ENCODE data around the gene FBXW2.
A peak's percentile ranks its signal among the peaks of the same experiment; 100 is the strongest.
"Not testable (repeated sequence)": the region's sequence is repeated elsewhere in the genome, so short reads cannot be mapped to it uniquely, and the experiment has no call there.

The FBXW2 gene, protein sequence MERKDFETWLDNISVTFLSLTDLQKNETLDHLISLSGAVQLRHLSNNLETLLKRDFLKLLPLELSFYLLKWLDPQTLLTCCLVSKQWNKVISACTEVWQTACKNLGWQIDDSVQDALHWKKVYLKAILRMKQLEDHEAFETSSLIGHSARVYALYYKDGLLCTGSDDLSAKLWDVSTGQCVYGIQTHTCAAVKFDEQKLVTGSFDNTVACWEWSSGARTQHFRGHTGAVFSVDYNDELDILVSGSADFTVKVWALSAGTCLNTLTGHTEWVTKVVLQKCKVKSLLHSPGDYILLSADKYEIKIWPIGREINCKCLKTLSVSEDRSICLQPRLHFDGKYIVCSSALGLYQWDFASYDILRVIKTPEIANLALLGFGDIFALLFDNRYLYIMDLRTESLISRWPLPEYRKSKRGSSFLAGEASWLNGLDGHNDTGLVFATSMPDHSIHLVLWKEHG

DNA sequence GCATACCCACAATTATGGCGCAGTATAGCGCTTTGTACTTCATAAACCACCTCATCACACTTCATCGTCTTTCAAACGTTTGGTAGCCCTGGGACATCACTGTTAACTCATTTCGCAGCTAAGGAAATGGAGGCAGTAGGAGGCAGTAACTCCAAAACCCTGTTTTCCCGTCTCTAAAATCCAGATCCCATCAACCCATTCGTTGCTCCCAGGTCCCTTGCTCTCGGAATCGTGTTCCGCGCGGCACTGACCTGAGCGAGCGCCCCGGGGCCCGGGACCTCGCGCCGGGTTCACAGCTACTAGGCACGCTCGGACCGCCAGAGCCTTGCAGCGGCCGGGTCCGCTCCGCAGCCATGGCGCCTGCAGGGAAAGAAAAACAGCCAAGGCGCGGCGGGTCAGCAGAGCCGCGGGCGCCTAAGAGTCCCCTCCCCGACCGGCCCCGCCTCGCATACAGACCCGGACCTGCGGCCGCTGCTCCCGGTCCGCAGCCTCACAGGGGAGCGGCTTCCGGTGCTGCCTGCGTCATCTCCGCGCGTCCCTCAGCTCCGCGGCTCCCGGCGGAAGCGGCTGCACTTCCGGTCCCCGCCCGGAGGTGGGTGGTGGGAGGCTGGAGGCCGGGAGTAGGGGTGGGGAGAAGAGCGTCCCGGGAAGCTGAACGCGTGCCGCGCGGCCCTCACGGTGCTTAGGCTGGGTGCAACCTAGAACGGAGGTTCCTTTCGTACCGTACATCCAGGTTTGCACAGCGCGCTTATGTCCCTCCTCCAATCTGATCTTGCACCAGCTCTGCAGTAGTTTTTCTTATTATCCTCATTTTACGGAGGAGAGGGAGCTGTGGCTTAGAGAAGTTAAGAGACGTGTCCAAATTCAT lies at the start of gene FBXW2:
Gene FBXW2 (minus strand): TSS at position 519 of the 868 bp plus-strand sequence. CDS start 5,158 bp downstream, outside the sequence.
- FAIRE-seq = no peak

GRCh38 chr9:120841930-120842684 lies 48.9 kb upstream of the FBXW2 start:
- FAIRE-seq = no peak

DNA sequence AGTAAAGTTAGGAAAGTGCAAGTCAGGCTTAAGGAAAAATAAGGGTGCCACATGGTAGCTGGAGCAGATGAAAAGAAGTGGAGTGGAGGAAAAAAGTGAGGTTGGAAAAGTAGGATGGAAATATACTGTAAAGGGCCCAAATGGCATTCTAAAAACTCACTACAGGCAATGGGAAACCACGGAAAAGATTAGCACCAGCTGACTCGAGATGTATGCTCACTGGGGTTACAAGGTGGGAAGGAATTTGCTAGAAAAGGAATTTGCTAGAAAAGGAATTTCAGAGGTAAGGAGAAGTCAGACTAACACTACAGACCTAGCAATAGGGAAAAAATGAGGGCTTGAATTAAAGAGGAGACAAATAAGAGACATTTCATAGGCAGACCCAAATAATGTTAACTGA lies 45.9 kb upstream of the FBXW2 start:
- FAIRE-seq = no peak

DNA sequence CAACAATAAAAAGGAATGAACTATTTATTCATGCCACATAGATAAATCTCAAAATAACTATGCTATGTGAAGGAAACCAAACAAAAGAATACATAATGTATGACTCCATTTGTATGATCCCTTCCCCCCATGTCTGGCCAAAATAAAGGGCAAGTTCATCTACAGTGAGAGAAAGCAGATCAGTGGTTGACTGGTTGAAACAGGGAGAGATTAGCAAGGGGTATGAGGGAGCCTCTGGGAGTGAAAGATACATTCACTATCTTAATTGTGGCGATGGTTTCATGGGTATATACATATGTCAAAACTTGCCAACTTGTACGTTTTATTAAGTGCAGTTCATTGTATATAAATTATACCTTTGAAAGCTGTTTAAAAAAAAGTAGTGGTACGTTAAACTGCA lies 44.7 kb upstream of the FBXW2 start:
- FAIRE-seq = no peak

- FAIRE-seq = no peak
Observed at GRCh38 chr9:120833325-120833724, 40.1 kb upstream of the FBXW2 start.

GRCh38 chr9:120832807-120833206 lies 39.6 kb upstream of the FBXW2 start:
- FAIRE-seq = no peak

DNA sequence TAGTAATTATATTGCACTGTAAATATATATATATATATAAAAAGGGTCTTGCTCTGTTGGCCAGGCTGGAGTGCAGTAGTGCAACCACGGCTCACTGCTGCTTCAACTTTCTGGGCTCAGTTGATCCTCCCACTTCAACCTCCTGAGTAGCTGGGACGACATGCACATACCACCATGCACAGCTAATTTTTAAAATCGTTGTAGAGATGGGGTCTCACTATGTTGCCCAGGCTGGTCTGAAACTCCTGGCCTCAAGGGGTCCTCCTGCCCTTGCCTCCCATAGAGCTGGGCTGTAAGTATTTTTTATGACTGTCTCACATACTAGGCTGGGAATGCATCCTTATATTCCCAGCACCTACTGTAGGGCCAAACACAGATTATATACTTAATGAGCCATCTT lies 37.6 kb upstream of the FBXW2 start:
- no peak for FAIRE-seq

- no peak for FAIRE-seq
Observed at GRCh38 chr9:120830151-120830550, 36.9 kb upstream of the FBXW2 start.

GRCh38 chr9:120829650-120830049 lies 36.4 kb upstream of the FBXW2 start:
- FAIRE-seq = no peak

- FAIRE-seq = no peak
Observed at GRCh38 chr9:120820095-120820494, 26.9 kb upstream of the FBXW2 start.

DNA sequence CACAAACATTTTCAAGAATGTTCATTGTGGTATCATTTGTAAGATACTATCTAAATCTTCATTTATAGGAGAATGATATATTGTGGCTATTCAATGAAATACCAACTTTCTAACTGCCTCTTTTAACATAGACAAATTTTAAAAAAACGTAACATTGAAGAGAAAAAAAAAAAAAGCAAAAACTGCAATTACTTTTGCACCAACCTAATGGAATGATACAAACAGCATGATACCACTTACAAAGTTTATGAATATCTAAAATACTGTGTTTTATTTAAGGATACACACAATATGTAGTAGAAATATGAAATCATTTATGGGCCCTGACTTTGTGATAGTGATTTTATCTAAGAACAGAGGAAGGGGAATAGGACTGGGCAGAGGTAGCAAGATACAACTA lies 25.4 kb upstream of the FBXW2 start:
- peak; percentile 33 for FAIRE-seq

DNA sequence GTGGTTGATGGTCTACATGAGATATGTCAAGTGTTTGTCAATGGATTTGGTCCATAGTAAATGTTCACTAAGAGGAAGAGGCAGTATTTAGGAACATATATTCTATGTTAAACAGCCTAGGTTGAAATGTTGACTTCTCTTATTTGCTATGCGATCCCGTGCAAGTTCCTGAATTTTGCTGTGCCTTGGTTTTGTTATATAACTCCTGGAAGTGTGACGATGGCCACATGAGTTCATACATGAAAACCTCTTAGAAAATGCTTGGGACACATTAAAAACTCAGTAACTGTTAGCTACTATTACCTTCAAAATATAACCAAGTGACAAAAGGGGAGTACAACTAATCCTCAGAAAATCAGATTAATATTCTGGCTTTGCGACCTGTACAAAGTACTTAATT lies 21.9 kb upstream of the FBXW2 start:
- no peak for FAIRE-seq

DNA sequence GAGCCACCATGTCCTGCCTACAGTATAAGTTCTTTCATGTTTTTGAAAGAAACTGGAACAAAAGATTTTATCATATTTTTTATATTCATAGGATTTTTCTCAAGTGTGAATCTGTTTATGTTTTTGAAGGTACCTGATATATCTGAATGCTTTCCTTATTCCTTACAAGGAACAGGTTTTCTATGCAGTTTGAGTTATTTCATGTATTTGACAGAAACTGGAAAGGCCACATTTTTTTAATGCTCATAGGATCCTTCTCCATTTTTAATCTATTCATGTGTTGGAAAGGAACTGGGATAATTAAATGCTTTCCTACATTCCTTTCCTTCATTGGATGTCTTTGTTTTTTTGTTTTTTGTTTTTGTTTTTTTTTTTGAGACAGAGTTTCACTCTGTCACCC lies 15.7 kb upstream of the FBXW2 start:
- no peak for FAIRE-seq

DNA sequence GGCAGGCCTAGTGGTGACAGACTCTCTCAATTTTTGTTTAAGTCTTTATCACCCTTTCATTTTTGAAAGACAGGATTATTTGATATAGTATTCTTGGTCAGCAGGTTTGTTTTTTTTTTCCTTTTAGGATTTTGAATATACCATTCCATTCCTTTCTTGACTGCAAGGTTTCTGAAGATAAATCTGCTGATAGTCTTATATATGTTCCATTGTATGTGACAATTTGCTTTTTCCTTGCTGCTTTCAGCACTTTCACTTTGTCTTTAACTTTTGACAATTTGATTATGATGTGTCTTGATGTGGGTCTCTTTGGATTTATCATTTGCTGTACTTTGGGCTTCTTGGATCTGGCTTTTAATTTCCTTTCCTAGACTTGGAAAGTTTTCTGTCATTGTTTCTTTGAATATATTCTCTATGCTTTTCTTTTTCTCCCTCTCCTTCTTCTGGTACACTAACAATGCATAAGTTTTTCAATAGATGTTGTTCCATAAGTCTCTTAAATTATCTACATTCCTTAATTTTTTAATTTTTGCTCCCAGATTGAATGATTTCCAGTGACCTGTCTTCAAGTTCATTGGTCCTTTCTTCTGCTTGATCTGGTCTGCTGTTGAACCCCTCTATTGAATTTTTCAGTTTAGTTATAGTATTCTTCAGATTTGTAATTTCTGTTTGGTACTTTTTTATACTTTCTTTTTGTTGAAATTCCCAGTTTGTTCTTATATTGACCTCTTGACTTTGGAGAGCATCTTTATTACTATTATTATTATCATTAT lies 14.6 kb upstream of the FBXW2 start:
- no peak for FAIRE-seq

DNA sequence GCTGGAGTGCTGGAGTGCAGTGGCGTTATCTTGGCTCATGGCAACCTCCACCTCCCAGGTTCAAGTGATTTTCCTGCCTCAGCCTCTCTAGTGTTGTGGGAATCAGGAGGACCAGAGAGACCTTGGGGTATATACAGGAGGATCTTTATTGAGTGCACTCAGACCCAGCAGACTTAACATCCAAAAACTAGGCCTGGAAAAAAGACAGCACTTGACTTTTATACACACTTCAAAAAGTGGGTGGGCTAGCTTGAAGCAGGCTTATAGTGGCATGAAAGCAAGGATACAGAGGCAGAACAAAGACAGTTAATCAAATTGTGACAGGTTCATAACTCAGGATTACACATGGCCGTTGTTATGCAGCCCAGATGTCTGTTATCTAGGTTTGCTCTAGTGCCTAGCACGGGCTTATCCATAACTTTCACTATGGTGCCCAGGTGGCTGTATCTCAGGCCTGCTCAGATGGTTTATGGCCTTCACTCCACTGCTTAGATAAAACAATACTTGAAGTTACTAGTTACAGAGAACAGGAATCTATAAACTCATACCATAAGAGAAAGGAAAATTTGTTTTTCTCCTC lies 11.7 kb upstream of the FBXW2 start:
- not testable (repeated sequence) for FAIRE-seq

GRCh38 chr9:120801441-120801840 lies 8.2 kb upstream of the FBXW2 start:
- no peak for FAIRE-seq

- no peak for FAIRE-seq
Observed at GRCh38 chr9:120791161-120791560, 2.1 kb downstream of the FBXW2 start.

GRCh38 chr9:120787933-120788332 lies 5.3 kb downstream of the FBXW2 start:
- no peak for FAIRE-seq

GRCh38 chr9:120783602-120784047 lies 9.6 kb downstream of the FBXW2 start:
- no peak for FAIRE-seq

DNA sequence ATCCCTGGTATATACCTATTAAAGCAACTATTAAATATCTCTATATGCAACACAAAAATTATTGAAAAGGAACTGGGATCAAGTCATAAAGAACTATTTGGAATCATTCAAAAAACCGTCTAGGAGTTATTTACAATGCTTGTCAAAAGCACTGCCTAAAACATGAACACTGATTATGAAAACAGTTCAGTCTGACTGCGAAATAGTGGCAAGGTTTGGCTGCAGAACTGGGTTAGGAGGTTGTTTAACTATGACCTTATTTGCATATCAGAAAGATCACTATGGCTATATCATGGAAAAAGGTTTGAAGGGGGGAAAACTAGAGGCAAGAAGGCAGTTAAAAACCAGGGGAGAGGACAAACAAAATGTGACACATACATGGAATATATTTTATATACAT lies 12.0 kb downstream of the FBXW2 start:
- no peak for FAIRE-seq

GRCh38 chr9:120780367-120780766 lies 12.8 kb downstream of the FBXW2 start:
- FAIRE-seq = no peak

DNA sequence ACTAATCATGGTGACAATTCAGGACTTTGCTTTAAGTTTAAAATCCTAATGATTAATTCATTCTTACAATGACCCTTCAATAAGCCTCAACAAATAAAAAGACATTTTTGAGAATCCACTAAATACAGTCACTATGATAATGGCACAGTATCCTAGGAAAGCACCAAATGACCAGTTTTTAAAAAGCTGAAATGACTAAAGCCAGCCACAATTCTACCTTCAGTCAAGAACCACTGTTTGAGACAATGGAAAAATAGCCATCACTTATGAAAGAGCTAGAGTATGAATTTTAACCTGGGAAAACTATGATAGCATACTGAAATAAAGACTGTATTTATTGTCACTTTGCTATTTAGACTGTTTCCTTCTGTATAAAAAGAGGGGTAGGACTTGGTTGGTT lies 14.0 kb downstream of the FBXW2 start:
- FAIRE-seq = no peak

Measured in islet of Langerhans (tissue), 1 donor.